HepG2 (cell line): ENCODE measurements around the gene SPN. TPM values are rescaled to one million over a fixed set of nuclear protein-coding genes. Genes with fewer than 3 reads are reported as not detected.

Experiments
- ATF4 ChIP-seq, 2 experiments: fragments of 450-650 bp in 1 of 2; sonication (generic) in 1 of 2; formaldehyde crosslinking; IDR thresholded peaks; 2 replicates each; pipeline versions ENCODE4 v1.5.0 to v1.8.0; 2020 to 2022; ENCODE audit warnings: mild to moderate bottlenecking in 1 of 2, missing genetic modification reagents in 1 of 2
- CSRNP1 ChIP-seq: sonication (generic); formaldehyde crosslinking; IDR thresholded peaks from 2 replicates; pipeline ENCODE4 v1.8.1; 2023; ENCODE audit warnings: mild to moderate bottlenecking, missing genetic modification reagents
- EP300 ChIP-seq, 3 experiments: sonication (generic) in 1 of 3; formaldehyde crosslinking in 1 of 3; IDR thresholded peaks; 2 replicates each; pipeline versions ENCODE4 v1.5.1 to v1.6.1; 2011 to 2020; ENCODE audit warnings: low read depth in 2 of 3, low read length in 2 of 3, borderline replicate concordance in 1 of 3, improper control_type of control experiment in 1 of 3, mild to moderate bottlenecking in 1 of 3, missing genetic modification reagents in 1 of 3, moderate library complexity in 1 of 3
- EZH2 ChIP-seq: conservative IDR thresholded peaks from 2 replicates; pipeline ENCODE4 v1.6.1; 2012; ENCODE audit warnings: mild to moderate bottlenecking, low read depth, low read length, moderate library complexity
- GMEB1 ChIP-seq: sonication (generic); formaldehyde crosslinking; IDR thresholded peaks from 2 replicates; pipeline ENCODE4 v1.5.1; 2020; ENCODE audit warnings: missing genetic modification reagents, mild to moderate bottlenecking, borderline replicate concordance
- HDAC6 ChIP-seq: fragments of 200-600 bp; sonication (generic); IDR thresholded peaks from 2 replicates; pipeline ENCODE4 v1.7.0; 2017; ENCODE audit warnings: mild to moderate bottlenecking, antibody characterized with exemption, low read length, low read depth
- IKZF1 ChIP-seq: fragments of 450-650 bp; IDR thresholded peaks from 2 replicates; pipeline ENCODE4 v1.7.1; 2016
- KLF9 ChIP-seq: IDR thresholded peaks from 2 replicates; pipeline ENCODE4 v1.6.1; 2016; ENCODE audit warnings: low read depth
- ONECUT2 ChIP-seq: sonication (generic); formaldehyde crosslinking; IDR thresholded peaks from 2 replicates; pipeline ENCODE4 v1.4.0; 2020; ENCODE audit warnings: missing genetic modification reagents
- PBX2 ChIP-seq: IDR thresholded peaks from 2 replicates; pipeline ENCODE4 v1.6.1; 2016; ENCODE audit warnings: control low read depth
- REXO4 ChIP-seq: sonication (generic); formaldehyde crosslinking; IDR thresholded peaks from 2 replicates; pipeline ENCODE4 v1.8.0; 2022; ENCODE audit warnings: missing genetic modification reagents, mild to moderate bottlenecking, borderline replicate concordance
- RFXAP ChIP-seq: sonication (generic); formaldehyde crosslinking; IDR thresholded peaks from 2 replicates; pipeline ENCODE4 v1.4.0; 2020; ENCODE audit warnings: missing genetic modification reagents, borderline replicate concordance
- SALL2 ChIP-seq: sonication (generic); formaldehyde crosslinking; IDR thresholded peaks from 2 replicates; pipeline ENCODE4 v1.8.1; 2023; ENCODE audit warnings: mild to moderate bottlenecking, missing genetic modification reagents, inconsistent platforms
- TCF7L2 ChIP-seq: IDR thresholded peaks from 2 replicates; pipeline ENCODE4 v1.6.1; 2011; ENCODE audit warnings: mild to moderate bottlenecking, low read depth, low read length, moderate library complexity
- TFE3 ChIP-seq: IDR thresholded peaks from 2 replicates; pipeline ENCODE4 v1.6.1; 2016
- THYN1 ChIP-seq: sonication (generic); formaldehyde crosslinking; IDR thresholded peaks from 2 replicates; pipeline ENCODE4 v1.8.1; 2023; ENCODE audit warnings: low read depth, mild to moderate bottlenecking, moderate library complexity, missing genetic modification reagents, borderline replicate concordance
- ZFP41 ChIP-seq: sonication (generic); formaldehyde crosslinking; IDR thresholded peaks from 2 replicates; pipeline ENCODE4 v1.4.0; 2020; ENCODE audit warnings: mild to moderate bottlenecking, missing genetic modification reagents, borderline replicate concordance
- ZNF510 ChIP-seq: sonication (generic); formaldehyde crosslinking; IDR thresholded peaks from 2 replicates; pipeline ENCODE4 v1.4.0; 2020; ENCODE audit warnings: low read depth, mild to moderate bottlenecking, missing genetic modification reagents
- ZNF543 ChIP-seq: sonication (generic); formaldehyde crosslinking; IDR thresholded peaks from 2 replicates; pipeline ENCODE4 v1.4.0; 2020; ENCODE audit warnings: mild to moderate bottlenecking, missing genetic modification reagents
- ZNF629 ChIP-seq: sonication (generic); formaldehyde crosslinking; conservative IDR thresholded peaks from 2 replicates; pipeline ENCODE4 v1.5.0; 2020; ENCODE audit warnings: missing genetic modification reagents
- ZNF746 ChIP-seq: sonication (generic); formaldehyde crosslinking; IDR thresholded peaks from 2 replicates; pipeline ENCODE4 v1.8.0; 2022; ENCODE audit warnings: mild to moderate bottlenecking, missing genetic modification reagents
- ZNF776 ChIP-seq: sonication (generic); formaldehyde crosslinking; IDR thresholded peaks from 2 replicates; pipeline ENCODE4 v1.4.0; 2020; ENCODE audit warnings: mild to moderate bottlenecking, missing genetic modification reagents
- polyA plus RNA-seq, 8 experiments: library from polyadenylated mRNA; depleted of rRNA in 3 of 8; stranded (reverse) in 7 of 8; unstranded in 1 of 8; fragments of >200 nt; fragmentation: Illumina TruSeq in 4 of 8; extraction: Trizol in 4 of 8; gene quantifications; 2 replicates each; pipeline versions ENCODE4 v1.2.1 to v1.2.3, GENCODE V29; 2011 to 2016; ENCODE audit warnings: low read depth in 4 of 8, missing spikeins in 1 of 8, mixed read lengths in 1 of 8; ENCODE audit not compliant: insufficient read depth in 1 of 8
- total RNA-seq, 5 experiments: library from RNA; depleted of rRNA; stranded (reverse); fragments of >200 nt; fragmentation: Illumina TruSeq; extraction: Trizol; gene quantifications; 2 replicates each; pipeline ENCODE4 v1.2.3, GENCODE V29; 2016; ENCODE audit warnings: low read depth in 1 of 5

Gene SPN
- total and polyA plus RNA-seq, 2 of the 13 experiments (the other 11 are each of a cell fraction or from before 2014, with no cell fraction given): 0.22 to 1.6 TPM

GRCh38 chr16:29678691-29679267 lies 15.7 kb downstream of the SPN start, which contains the start of gene QPRT (continued):
- TF ChIP-seq PBX2 (CRISPR knock-in tag) (peak; percentile 64), CSRNP1 (CRISPR knock-in tag) (no peak), ZNF629 (CRISPR knock-in tag) (0 out of 2 replicates have a peak, but pooled peaks have one; percentile 34), ZNF746 (CRISPR knock-in tag) (peak; percentile 55; the same call in 1 of the 2 replicates), IKZF1 (no peak), ZNF543 (no peak), ONECUT2 (CRISPR knock-in tag) (no peak), ZFP41 (CRISPR knock-in tag) (no peak), KLF9 (CRISPR knock-in tag) (no peak), ZNF776 (CRISPR knock-in tag) (no peak), THYN1 (peak; percentile 96; the same call in 1 of the 2 replicates), EZH2 (no peak), TFE3 (CRISPR knock-in tag) (no peak), REXO4 (CRISPR knock-in tag) (no peak), TCF7L2 (no peak), SALL2 (CRISPR knock-in tag) (no peak), GMEB1 (CRISPR knock-in tag) (no peak), ATF4 (CRISPR knock-in tag; IDR thresholded peaks at IDR 0.05) (no peak), EP300 (IDR thresholded peaks at IDR 0.05; ENCODE audit: low read depth in 2 of 2, low read length in 2 of 2) (no peak), EP300 (CRISPR knock-in tag; IDR thresholded peaks at IDR 0.05; ENCODE audit: borderline replicate concordance) (no peak), ZNF510 (no peak), RFXAP (CRISPR knock-in tag) (no peak), HDAC6 (no peak)
